GM23338 (cell line): Measurements from ENCODE around the gene ZBTB7C. TPM values are rescaled to one million over a fixed set of nuclear protein-coding genes. Genes with fewer than 3 reads are reported as not detected.

ENCODE experiments used
- ATAC-seq: fragments of 200-7000 bp; cut with Tn5 transposase; 3 replicates; pipeline ENCODE4 v1.9.1; 2020
- DNase-seq: peaks from one replicate; pipeline ENCODE4 v3.0.0-alpha.2; 2015; ENCODE audit warnings: low spot score
- H2AFZ ChIP-seq: fragments of 200-600 bp; sonication (generic); 2 replicates; pipeline ENCODE4 v1.8.0; 2016; ENCODE audit warnings: antibody characterized with exemption, mild to moderate bottlenecking, moderate library complexity
- H3F3A ChIP-seq: fragments of 200-600 bp; sonication (generic); replicated peaks from 2 replicates; pipeline ENCODE4 v1.8.0; 2017; ENCODE audit warnings: antibody characterized with exemption, mixed run types, low read depth
- H3K27ac ChIP-seq: fragments of 200-600 bp; sonication (generic); 2 replicates; pipeline ENCODE4 v1.6.1; 2016; ENCODE audit warnings: low read depth
- H3K27me3 ChIP-seq: fragments of 200-600 bp; sonication (generic); 2 replicates; pipeline ENCODE4 v1.8.0; 2016; ENCODE audit warnings: mild to moderate bottlenecking, mixed run types, moderate library complexity; ENCODE audit not compliant: insufficient read depth
- H3K36me3 ChIP-seq: fragments of 200-600 bp; sonication (generic); 2 replicates; pipeline ENCODE4 v1.8.0; 2016; ENCODE audit warnings: mild to moderate bottlenecking; ENCODE audit not compliant: insufficient read depth
- H3K4me1 ChIP-seq: fragments of 200-600 bp; sonication (generic); 2 replicates; pipeline ENCODE4 v1.8.0; 2016; ENCODE audit warnings: mild to moderate bottlenecking, moderate library complexity; ENCODE audit not compliant: insufficient read depth
- H3K4me2 ChIP-seq: fragments of 200-600 bp; sonication (generic); 2 replicates; pipeline ENCODE4 v1.7.1; 2017; ENCODE audit warnings: mixed run types
- H3K4me3 ChIP-seq: fragments of 200-600 bp; sonication (generic); 2 replicates; pipeline ENCODE4 v1.6.1; 2016; ENCODE audit warnings: mixed run types
- H3K79me2 ChIP-seq: fragments of 200-600 bp; sonication (generic); replicated peaks from 2 replicates; pipeline ENCODE4 v1.8.0; 2017; ENCODE audit warnings: mild to moderate bottlenecking; ENCODE audit not compliant: insufficient read depth
- H3K9me2 ChIP-seq: fragments of 200-600 bp; sonication (generic); 2 replicates; pipeline ENCODE4 v1.8.0; 2017; ENCODE audit not compliant: insufficient read depth
- H4K20me1 ChIP-seq: fragments of 200-600 bp; sonication (generic); replicated peaks from 2 replicates; pipeline ENCODE4 v1.8.0; 2017; ENCODE audit warnings: mild to moderate bottlenecking; ENCODE audit not compliant: insufficient read depth
- H3K27ac Mint-ChIP-seq: 2 replicates; pipeline ENCODE4 v1.8.0; 2020; ENCODE audit warnings: inconsistent platforms, mild to moderate bottlenecking, moderate library complexity, mixed read lengths
- H3K27me3 Mint-ChIP-seq: 3 replicates; pipeline ENCODE4 v1.8.0; 2022; ENCODE audit warnings: low read depth, mild to moderate bottlenecking, moderate library complexity, mixed read lengths, inconsistent platforms; ENCODE audit not compliant: insufficient read depth, poor library complexity
- H3K36me3 Mint-ChIP-seq: 3 replicates; pipeline ENCODE4 v1.8.0; 2021; ENCODE audit warnings: low read depth, mild to moderate bottlenecking, inconsistent platforms, moderate library complexity, mixed read lengths
- H3K4me1 Mint-ChIP-seq: 3 replicates; pipeline ENCODE4 v1.8.0; 2020; ENCODE audit warnings: mild to moderate bottlenecking, inconsistent platforms, mixed read lengths
- H3K4me3 Mint-ChIP-seq: 3 replicates; pipeline ENCODE4 v1.8.0; 2021; ENCODE audit warnings: moderate library complexity, mild to moderate bottlenecking, inconsistent platforms, mixed read lengths
- H3K9me3 Mint-ChIP-seq: 3 replicates; pipeline ENCODE4 v1.8.0; 2020; ENCODE audit warnings: moderate library complexity, mild to moderate bottlenecking, inconsistent platforms, mixed read lengths
- CTCF ChIP-seq, 2 experiments: fragments of 200-600 bp in 1 of 2; sonication (generic) in 1 of 2; conservative IDR thresholded peaks; 2 replicates each; pipeline versions ENCODE4 v1.5.1 to v1.6.1; 2016 to 2017; ENCODE audit warnings: antibody characterized with exemption in 2 of 2, low read depth in 2 of 2, mild to moderate bottlenecking in 2 of 2, moderate library complexity in 1 of 2
- EZH2 ChIP-seq: fragments of 200-600 bp; sonication (generic); IDR thresholded peaks from one replicate; pipeline ENCODE4 v1.8.0; 2017; ENCODE audit warnings: antibody characterized with exemption, mild to moderate bottlenecking, low read depth; ENCODE audit not compliant: unreplicated experiment
- EZH2phosphoT487 ChIP-seq: fragments of 200-600 bp; sonication (generic); IDR thresholded peaks from one replicate; pipeline ENCODE4 v1.8.1; 2018; ENCODE audit warnings: antibody characterized with exemption; ENCODE audit not compliant: unreplicated experiment
- JUNB ChIP-seq: IDR thresholded peaks from one replicate; pipeline ENCODE4 v1.6.1; 2016; ENCODE audit warnings: antibody characterized with exemption; ENCODE audit not compliant: unreplicated experiment
- NANOG ChIP-seq: IDR thresholded peaks from 2 replicates; pipeline ENCODE4 v1.6.1; 2016; ENCODE audit warnings: antibody characterized with exemption, borderline replicate concordance
- REST ChIP-seq: IDR thresholded peaks from one replicate; pipeline ENCODE4 v1.6.1; 2018; ENCODE audit warnings: antibody characterized with exemption; ENCODE audit not compliant: unreplicated experiment
- STAT1 ChIP-seq: IDR thresholded peaks from one replicate; pipeline ENCODE4 v1.6.1; 2016; ENCODE audit warnings: antibody characterized with exemption; ENCODE audit not compliant: unreplicated experiment
- ZNF114 ChIP-seq: fragments of 250-450 bp; sonication (Bioruptor Pico); IDR thresholded peaks from 2 replicates; pipeline ENCODE4 v1.5.0; 2020; ENCODE audit warnings: mild to moderate bottlenecking, moderate library complexity
- ZNF462 ChIP-seq: fragments of 250-450 bp; sonication (Bioruptor Pico); IDR thresholded peaks from 2 replicates; pipeline ENCODE4 v1.5.0; 2020; ENCODE audit warnings: mild to moderate bottlenecking, moderate library complexity
- polyA plus RNA-seq: library from polyadenylated mRNA; unstranded; fragments of >200 nt; fragmentation: Nextera tagmentation; extraction: Ambion mirVana; gene quantifications from 2 replicates; pipeline ENCODE4 v1.2.1, GENCODE V29; 2016
- total RNA-seq: library from RNA; depleted of rRNA; stranded (reverse); fragments of >200 nt; shearing (Covaris generic); gene quantifications from 2 replicates; pipeline ENCODE4 v1.2.3, GENCODE V29; 2014

ZBTB7C gene
- total and polyA plus RNA-seq, 2 experiments from 2014 or later: 0.03 to 0.14 TPM

GRCh38 chr18:48375150-48375800, 33.9 kb downstream of the ZBTB7C start:
- Histone ChIP-seq H3K4me2 (no peak overlapping the region), H3K36me3 (no peaks in the 10 kb centered on the region), H4K20me1 (no peaks in the 10 kb centered on the region), H2AFZ (no peak overlapping the region), H3K4me3 (no peak overlapping the region), H3K27ac (no peak overlapping the region), H3K4me1 (peaks cover 24% of the 10 kb centered on the region), H3K79me2 (no peaks in the 10 kb centered on the region), H3K9me2 (no peaks in the 10 kb centered on the region), H3K27me3 (no peaks in the 10 kb centered on the region), H3F3A (no peaks in the 10 kb centered on the region)
- DNase-seq: no peak
- Mint-ChIP-seq H3K27me3 (peaks cover 7% of the 10 kb centered on the region), H3K27ac (no peak overlapping the region), H3K9me3 (no peaks in the 10 kb centered on the region), H3K4me1 (peaks cover 27% of the 10 kb centered on the region; the same call in 2 of the 3 replicates), H3K4me3 (no peak overlapping the region), H3K36me3 (no peaks in the 10 kb centered on the region)
- TF ChIP-seq CTCF (conservative IDR thresholded peaks at IDR 0.05; ENCODE audit: low read depth in 2 of 2) (no peak), NANOG (no peak), STAT1 (no peak), ZNF114 (no peak), EZH2phosphoT487 (no peak), ZNF462 (CRISPR knock-in tag) (no peak), REST (no peak), EZH2 (no peak), JUNB (no peak)
- no peak for ATAC-seq
